ENCODE measurements around the gene EYA4.

GRCh38 chr6:133339543-133340384, 98.6 kb downstream of the EYA4 start:
- TF ChIP-seq CTCF (conservative IDR thresholded peaks at IDR 0.05 in 1 of 2, IDR thresholded peaks at IDR 0.05 in 1 of 2; ENCODE audit: extremely low read depth in 1 of 2, insufficient read depth in 1 of 2, low read depth in 1 of 2, low read length in 2 of 2) (no peak), EZH2 (IDR thresholded peaks at IDR 0.05; ENCODE audit: borderline replicate concordance, low read length) (no peak)

Data from mammary epithelial cell (primary cell).